SJSA1 (cell line): ENCODE results near the gene METTL26. TPM values are rescaled to one million over a fixed set of nuclear protein-coding genes. Genes with fewer than 3 reads are reported as not detected.
A peak's percentile ranks its signal among the peaks of the same experiment; 100 is the strongest.

ENCODE experiments used
- DNase-seq, 2 experiments: peaks; one replicate each; pipeline ENCODE4 v3.0.0-alpha.2; 2015 to 2020; ENCODE audit warnings: low spot score in 2 of 2, low read depth in 1 of 2
- H3K27ac ChIP-seq: fragments of 250-450 bp; sonication (Bioruptor Pico); 2 replicates; pipeline ENCODE4 v1.5.1; 2020; ENCODE audit warnings: mild to moderate bottlenecking, moderate library complexity
- H3K27me3 ChIP-seq: fragments of 250-450 bp; sonication (Bioruptor Pico); replicated peaks from 2 replicates; pipeline ENCODE4 v1.5.1; 2020; ENCODE audit warnings: mild to moderate bottlenecking, moderate library complexity
- H3K36me3 ChIP-seq: fragments of 250-450 bp; sonication (Bioruptor Pico); 2 replicates; pipeline ENCODE4 v1.5.1; 2020; ENCODE audit warnings: mild to moderate bottlenecking
- H3K4me1 ChIP-seq: fragments of 250-450 bp; sonication (Bioruptor Pico); replicated peaks from 2 replicates; pipeline ENCODE4 v1.6.1; 2021; ENCODE audit warnings: mild to moderate bottlenecking
- H3K4me3 ChIP-seq: fragments of 250-450 bp; sonication (Bioruptor Pico); 2 replicates; pipeline ENCODE4 v1.5.1; 2020; ENCODE audit warnings: mild to moderate bottlenecking
- H3K9me3 ChIP-seq: fragments of 250-450 bp; sonication (Bioruptor Pico); replicated peaks from 2 replicates; pipeline ENCODE4 v1.5.1; 2020; ENCODE audit warnings: mild to moderate bottlenecking
- total RNA-seq: library from RNA; depleted of rRNA; stranded (reverse); fragments of >200 nt; shearing (Covaris generic); gene quantifications from 2 replicates; pipeline ENCODE4 v1.2.3, GENCODE V29; 2014; rRNA removed

Gene METTL26
- total RNA-seq, result 73.1 and 86.6 TPM in 2 replicates

DNA sequence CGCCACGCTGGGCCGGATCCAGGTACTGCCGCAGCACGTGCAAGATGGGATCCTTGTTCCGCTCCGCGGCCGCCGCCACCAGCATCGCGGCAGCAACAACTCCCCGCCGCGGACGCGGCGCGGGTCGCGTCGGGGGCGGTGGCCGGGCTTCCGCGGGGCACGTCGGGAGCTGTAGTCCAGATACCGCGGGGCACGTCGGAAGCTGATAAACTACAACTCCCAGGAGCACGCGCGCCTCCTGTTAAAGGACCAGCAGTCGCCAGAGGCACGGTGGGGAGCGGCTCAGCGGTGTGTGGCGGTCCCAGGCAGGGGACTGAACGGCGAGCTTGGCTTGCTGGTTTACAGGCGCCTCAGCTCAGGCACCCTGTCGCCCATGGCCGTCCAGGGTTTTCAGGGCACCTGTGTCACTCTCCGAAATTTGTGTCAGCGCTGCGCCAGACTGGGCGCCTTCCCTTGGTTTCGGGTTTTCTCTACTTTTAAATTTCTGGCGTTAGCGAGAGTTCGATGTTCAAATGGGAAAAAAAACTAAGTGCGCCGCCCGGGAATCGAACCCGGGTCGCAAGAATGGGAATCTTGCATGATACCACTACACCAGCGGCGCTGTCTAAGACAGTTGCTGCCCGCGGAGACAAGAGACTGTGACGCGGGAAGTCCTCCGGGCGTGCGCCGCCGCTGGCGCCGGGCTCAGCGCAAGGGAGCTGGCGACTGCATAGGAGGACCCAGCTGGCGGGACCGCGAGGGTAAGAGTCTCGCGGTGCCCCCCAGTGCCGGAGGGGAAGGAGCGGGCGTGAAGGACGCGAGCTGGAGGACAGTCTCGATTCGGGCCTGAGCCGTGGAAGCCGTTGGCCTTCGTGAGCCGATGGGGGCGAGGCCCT lies at the start of gene METTL26:
Gene METTL26 (minus strand): TSS at position 100 of the 875 bp plus-strand sequence. CDS start 15 bp downstream, at position 85.
- H3K36me3 ChIP-seq, result peaks cover 13% of the 10 kb centered on the region
- H3K9me3 ChIP-seq, result peaks cover under 1% of the 10 kb centered on the region; the same call in 1 of the 2 replicates
- H3K27me3 ChIP-seq, result no peaks in the 10 kb centered on the region
- H3K4me1 ChIP-seq, result peaks cover 23% of the 10 kb centered on the region
- H3K4me3 ChIP-seq, result peak within 1 kb of the TSS; percentile 65
- peak; percentile 96 to 97 for DNase-seq
- H3K27ac ChIP-seq, result peak within 1 kb of the TSS; percentile 81

DNA sequence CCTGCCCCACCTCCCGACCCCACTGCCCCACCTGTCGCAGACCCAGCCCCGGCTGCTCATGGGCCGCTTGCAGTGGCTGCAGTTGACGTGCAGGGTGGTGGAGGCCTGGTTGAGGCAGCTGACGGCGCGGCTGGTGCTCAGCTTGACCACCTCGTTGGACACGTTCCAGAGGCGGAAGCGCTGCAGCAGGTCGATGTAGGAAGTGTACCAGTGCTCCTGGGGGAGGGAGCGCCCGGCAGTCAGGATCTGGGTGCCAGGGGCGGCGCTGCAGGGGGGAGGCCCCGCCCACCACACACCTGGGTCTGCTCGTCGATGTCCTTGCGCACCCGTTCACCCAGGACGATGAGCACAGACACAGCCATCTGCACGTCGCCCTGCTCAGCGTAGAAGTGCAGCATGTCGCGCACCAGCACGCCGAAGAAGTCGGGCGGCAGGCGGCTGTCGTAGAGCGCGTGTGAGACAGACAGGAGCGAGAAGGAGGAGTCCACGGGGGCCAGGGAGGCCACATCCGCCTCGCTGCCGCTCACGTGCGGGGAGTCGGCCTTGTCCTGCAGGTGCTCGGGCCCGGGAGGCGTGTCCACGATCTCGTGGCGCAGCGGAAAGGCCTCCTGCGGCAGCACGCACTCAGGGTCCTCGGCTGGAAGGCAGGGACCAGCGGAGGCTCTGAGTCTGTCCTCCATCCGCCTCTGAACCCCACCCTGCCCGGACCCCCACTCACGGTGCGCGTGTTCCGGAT lies 49.0 kb upstream of the METTL26 start:
- peaks cover 4% of the 10 kb centered on the region for H3K9me3 ChIP-seq
- no peak overlapping the region for H3K27ac ChIP-seq
- no peak overlapping the region for H3K4me3 ChIP-seq
- DNase-seq, result no peak
- H3K4me1 ChIP-seq, result peaks cover 43% of the 10 kb centered on the region
- peaks cover 76% of the 10 kb centered on the region for H3K36me3 ChIP-seq
- no peaks in the 10 kb centered on the region for H3K27me3 ChIP-seq

DNA sequence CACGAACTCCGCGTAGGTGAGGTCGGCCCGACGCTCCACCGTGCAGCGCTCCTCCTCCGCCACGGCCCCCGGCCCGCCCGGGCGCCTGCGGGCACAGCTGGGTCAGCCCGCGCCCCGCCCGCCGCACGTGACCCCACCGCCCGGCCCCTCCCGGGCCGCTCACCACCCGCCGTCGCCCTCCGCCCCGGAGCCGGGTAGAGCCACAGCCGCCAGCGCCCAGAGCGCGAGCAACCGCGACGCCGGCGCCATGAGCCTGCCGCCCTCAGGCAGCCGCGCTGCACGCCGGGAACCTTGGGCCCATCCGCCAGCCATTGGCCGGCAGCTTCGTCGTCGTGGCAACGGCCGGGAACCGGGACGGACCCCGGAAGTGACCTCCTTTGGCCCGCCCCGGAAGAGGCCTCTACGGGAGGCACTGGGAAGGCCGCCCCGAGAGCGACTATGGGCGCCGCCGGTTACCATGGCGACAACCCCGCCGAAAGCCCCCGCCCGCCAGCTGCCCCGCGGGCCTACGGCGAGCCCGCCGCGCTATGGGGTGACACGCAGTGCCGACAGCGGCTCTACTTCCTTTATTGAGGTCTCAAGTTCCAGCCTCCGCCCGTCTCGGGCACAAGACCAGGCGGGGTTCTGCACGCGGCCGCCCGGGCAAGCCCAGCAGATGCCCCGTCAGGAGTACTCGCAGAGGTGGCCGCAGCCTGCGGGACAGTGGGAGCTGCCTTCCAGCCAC lies 48.1 kb upstream of the METTL26 start, which contains the start of gene JMJD8:
Gene JMJD8 (minus strand): TSS at position 264 of the 724 bp plus-strand sequence. CDS start 15 bp downstream, at position 249.
- Histone ChIP-seq H3K36me3 (peaks cover 78% of the 10 kb centered on the region), H3K4me3 (peak within 1 kb of the TSS; percentile 50), H3K4me1 (peaks cover 44% of the 10 kb centered on the region), H3K27me3 (no peaks in the 10 kb centered on the region), H3K9me3 (peaks cover 5% of the 10 kb centered on the region), H3K27ac (peak within 1 kb of the TSS; percentile 29; the same call in 1 of the 2 replicates)
- peak; percentile 77 to 94 for DNase-seq

DNA sequence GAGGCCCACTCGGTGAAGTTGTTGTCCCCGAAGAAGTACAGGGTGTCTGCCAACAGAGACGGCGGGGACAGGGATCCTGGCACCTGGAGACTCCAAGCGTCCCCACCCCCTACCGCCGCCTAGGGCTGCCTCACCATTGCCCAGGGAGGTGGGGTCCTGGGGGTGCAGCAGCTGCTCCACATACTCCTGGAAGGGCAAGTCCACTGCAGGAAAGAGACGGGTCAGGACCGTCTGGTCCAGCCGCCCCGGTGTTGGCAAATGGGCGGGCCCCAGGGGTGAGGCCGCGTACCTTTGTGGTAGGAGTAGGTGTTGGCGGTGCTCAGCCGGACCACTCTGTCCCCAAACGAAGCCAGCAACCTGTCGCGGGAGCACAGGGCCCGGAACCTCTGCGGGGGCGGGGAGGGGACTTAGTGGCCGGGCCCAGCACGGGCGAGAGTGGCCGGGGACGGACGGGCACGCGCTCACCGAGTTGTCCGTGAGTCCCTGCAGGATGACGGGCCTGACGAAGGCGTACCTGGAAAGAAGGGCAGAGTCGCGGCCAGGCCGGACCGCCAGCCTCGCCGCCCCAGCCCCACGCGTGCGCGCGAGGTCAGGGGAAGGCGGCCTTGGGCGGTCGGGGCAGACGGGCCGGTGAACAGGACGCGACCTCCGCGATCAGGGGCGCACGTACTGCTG lies 47.4 kb upstream of the METTL26 start:
- peak overlapping the region; percentile 29; the same call in 1 of the 2 replicates for H3K27ac ChIP-seq
- H3K36me3 ChIP-seq, result peaks cover 78% of the 10 kb centered on the region
- no peaks in the 10 kb centered on the region for H3K27me3 ChIP-seq
- H3K4me3 ChIP-seq, result peak overlapping the region; percentile 50
- peaks cover 43% of the 10 kb centered on the region for H3K4me1 ChIP-seq
- DNase-seq, result no peak
- H3K9me3 ChIP-seq, result peaks cover 5% of the 10 kb centered on the region

DNA sequence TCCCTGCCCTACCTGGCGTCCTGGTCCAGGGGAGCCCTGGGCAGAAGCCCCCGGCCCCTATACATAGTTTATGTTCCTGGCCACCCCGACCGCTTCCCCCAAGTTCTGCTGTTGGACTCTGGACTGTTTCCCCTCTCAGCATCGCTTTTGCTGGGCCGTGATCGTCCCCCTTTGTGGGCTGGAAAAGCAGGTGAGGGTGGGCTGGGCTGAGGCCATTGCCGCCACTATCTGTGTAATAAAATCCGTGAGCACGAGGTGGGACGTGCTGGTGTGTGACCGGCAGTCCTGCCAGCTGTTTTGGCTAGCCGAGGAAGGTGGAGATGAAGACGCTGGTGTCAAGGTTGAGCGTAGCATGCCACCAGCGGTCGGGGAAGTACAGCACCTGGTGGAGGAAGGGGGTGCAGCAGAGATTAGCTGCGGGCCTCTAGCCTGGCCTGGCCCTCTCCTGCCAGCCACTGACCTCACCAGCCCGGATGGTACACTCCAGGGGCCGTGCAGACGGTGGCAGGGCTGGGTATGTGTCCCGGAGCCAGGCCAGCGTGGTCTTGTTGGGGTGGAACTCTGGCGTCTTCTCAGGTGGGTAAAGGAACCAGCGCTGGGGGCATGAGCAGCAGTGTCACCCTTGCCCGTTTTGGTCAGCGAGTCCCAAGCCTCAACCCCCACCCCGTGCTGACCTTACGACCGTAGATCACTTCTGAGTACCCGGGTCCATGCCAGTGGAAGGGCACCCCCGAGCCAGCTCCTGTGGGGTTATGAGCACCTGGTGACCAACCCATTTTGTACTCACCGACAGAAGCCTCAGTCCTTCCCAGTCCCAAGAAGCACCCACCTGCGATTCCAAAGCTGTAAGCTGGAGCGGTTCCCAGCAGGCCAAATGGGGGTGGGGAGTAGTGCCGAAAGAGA lies 46.6 kb upstream of the METTL26 start:
- Histone ChIP-seq H3K27ac (no peak overlapping the region), H3K4me1 (peaks cover 43% of the 10 kb centered on the region), H3K4me3 (no peak overlapping the region), H3K9me3 (peaks cover 5% of the 10 kb centered on the region), H3K27me3 (no peaks in the 10 kb centered on the region), H3K36me3 (peaks cover 74% of the 10 kb centered on the region)
- DNase-seq, result no peak

DNA sequence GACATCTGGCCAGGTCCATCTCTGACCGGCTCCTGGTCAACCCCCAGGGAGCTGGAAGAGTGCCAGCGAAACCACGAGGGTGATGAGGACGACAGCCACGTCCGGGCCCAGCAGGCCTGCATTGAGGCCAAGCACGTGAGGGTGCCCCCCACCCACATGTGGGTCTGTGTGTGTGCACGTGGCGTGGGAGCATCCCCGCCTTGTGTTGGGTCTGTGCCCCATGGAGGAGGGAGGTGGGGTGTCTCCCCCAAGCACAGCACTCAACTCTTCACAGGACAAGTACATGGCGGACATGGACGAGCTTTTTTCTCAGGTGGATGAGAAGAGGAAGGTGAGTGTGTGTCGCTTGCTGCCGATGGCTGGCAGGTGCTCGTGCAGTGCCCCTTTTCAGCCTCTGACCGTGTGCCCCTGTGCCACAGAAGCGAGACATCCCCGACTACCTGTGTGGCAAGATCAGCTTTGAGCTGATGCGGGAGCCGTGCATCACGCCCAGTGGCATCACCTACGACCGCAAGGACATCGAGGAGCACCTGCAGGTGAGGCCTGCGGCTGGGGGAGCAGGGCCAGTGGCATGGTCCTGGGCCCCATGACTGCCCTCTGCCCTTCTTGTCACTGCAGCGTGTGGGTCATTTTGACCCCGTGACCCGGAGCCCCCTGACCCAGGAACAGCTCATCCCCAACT lies 45.8 kb upstream of the METTL26 start:
- Histone ChIP-seq H3K27me3 (no peaks in the 10 kb centered on the region), H3K36me3 (peaks cover 66% of the 10 kb centered on the region), H3K9me3 (peaks cover 5% of the 10 kb centered on the region), H3K4me3 (no peak overlapping the region), H3K27ac (no peak overlapping the region), H3K4me1 (peaks cover 43% of the 10 kb centered on the region)
- DNase-seq, result no peak

DNA sequence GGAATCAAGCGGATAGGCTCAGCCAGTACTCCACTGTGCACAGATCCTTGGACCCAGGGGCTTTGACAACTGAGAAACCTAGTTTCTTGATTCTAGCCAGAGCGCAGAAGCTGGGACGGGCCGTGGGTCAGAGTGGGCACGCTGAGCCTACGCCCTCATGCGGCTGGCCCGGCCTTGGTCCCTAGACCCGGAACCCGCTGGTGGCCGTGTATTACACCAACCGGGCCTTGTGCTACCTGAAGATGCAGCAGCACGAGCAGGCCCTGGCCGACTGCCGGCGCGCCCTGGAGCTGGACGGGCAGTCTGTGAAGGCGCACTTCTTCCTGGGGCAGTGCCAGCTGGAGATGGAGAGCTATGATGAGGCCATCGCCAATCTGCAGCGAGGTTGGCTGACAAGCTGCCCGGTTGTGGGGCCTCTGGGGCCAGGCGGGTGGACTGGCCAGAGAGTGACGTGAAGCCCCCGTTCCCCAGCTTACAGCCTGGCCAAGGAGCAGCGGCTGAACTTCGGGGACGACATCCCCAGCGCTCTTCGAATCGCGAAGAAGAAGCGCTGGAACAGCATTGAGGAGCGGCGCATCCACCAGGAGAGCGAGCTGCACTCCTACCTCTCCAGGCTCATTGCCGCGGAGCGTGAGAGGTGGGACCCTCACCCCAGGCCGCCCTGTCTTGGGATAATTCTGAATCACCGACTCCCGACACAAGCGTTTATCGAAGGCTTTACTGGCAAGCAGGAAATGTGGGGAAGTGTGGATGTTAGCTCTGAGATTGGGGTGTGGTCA lies 45.1 kb upstream of the METTL26 start:
- DNase-seq, result peak; percentile 53 to 69
- Histone ChIP-seq H3K4me3 (peak overlapping the region; percentile 99), H3K9me3 (peaks cover 5% of the 10 kb centered on the region), H3K27ac (no peak overlapping the region), H3K36me3 (peaks cover 58% of the 10 kb centered on the region), H3K4me1 (peaks cover 43% of the 10 kb centered on the region), H3K27me3 (no peaks in the 10 kb centered on the region)

DNA sequence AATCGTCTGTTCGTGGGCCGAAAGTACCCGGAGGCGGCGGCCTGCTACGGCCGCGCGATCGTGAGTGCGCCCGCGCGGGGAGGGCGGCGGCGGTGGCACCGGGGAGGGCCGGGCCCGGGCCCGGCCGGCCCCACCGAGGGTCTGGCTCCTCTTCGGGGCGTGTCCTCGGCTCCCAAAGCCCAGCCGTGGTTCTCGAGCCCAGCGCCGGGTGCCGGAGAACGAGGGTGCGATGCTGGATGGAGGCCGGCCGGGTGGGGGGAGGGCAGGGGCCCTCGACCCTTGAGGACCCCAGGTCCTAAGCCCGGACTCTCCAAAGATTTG lies 44.5 kb upstream of the METTL26 start:
- Histone ChIP-seq H3K9me3 (peaks cover 5% of the 10 kb centered on the region), H3K27ac (peak overlapping the region; percentile 70), H3K36me3 (peaks cover 53% of the 10 kb centered on the region), H3K27me3 (no peaks in the 10 kb centered on the region), H3K4me1 (peaks cover 43% of the 10 kb centered on the region), H3K4me3 (peak overlapping the region; percentile 99)
- DNase-seq, result no peak

DNA sequence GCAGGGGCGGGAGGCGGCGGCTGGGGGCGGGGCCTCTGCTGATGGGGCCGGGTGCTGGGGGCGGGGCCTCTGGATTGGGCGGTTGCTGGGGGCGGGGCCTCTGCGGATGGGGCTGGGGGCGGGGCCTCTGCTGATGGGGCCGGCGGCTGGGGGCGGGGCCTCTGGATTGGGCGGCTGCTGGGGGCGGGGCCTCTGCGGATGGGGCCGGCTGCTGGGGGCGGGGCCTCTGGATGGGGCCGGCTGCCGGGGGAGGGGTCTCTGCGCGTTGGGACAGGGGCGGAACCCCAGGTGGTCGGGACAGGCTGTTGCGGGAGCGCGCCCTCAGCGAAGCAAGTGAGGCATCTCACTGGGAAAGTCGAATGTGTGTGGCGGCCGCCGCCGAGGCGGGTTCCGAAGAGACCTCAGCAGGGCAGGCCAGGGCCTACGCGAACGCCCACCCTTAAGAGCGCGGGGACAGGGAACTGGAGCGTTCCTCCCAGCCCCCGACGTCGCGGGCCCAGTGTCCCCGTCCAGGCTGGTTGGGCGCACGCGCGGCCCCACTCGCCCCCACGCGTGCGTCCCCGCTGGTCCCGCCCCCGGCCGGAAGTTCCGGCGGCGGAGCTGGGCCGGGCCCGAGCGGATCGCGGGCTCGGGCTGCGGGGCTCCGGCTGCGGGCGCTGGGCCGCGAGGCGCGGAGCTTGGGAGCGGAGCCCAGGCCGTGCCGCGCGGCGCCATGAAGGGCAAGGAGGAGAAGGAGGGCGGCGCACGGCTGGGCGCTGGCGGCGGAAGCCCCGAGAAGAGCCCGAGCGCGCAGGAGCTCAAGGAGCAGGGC lies 43.9 kb upstream of the METTL26 start, which contains the start of gene STUB1:
Gene STUB1 (plus strand): TSS at position 597 of the 811 bp plus-strand sequence. CDS start 116 bp downstream, at position 713.
- Histone ChIP-seq H3K27ac (peak within 1 kb of the TSS; percentile 70), H3K27me3 (no peaks in the 10 kb centered on the region), H3K4me1 (peaks cover 46% of the 10 kb centered on the region)

DNA sequence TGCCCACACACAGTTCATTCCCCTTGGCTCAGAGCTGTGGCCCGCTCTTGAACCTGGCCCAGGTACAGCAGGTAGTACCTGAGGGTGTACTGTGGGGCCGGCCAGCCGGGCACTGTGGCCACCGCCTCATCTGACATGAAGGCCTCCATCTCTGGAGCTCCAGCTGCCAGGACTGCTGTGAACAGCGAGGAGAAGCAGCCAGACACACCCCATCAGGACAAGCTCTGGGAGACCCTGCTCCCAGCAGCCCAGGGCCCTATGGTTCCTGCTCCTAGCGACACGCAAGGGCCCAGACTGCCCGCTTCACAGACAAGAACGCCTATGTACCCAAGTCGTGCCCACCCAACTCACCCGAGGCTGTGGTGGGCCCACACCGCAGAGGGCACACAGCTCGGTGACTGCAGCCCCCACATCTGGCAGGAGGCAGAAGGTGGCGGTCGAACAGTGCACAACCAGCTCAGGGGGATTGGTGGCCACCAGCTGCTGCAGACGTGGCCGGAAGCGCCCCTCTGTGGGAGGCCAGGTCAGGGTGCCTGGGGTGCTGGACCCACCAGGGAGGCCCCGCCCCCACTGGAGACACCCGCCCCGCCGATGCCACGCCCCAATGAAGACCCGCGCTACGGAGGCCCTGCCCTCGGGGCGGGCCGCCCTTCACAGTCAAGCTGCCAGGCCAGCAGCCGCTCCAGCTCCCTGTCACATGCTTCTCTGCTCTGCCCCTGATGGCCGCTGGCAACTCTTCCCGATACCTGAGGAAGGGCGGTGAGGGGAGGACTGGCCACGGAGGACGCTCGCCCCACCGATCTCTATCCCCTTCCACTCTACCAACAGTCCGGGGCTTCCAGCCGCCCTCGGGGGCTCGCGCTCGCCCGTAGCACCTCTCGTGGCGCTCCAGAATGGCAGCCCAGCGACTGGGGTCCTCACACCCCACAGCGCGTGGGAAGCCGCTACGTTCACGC lies 43.0 kb upstream of the METTL26 start:
- DNase-seq, result peak; percentile 70 to 79
- H3K9me3 ChIP-seq, result peaks cover 5% of the 10 kb centered on the region
- no peak overlapping the region for H3K27ac ChIP-seq

More for the DNA sequence above, 43.9 kb upstream of the METTL26 start, which contains the start of gene STUB1:
- Histone ChIP-seq H3K4me3 (peak within 1 kb of the TSS; percentile 99), H3K36me3 (peaks cover 47% of the 10 kb centered on the region), H3K9me3 (peaks cover 5% of the 10 kb centered on the region)
- peak; percentile 90 for DNase-seq

More for the DNA sequence above, 43.0 kb upstream of the METTL26 start:
- H3K4me1 ChIP-seq, result peaks cover 41% of the 10 kb centered on the region
- no peaks in the 10 kb centered on the region for H3K27me3 ChIP-seq
- peaks cover 43% of the 10 kb centered on the region for H3K36me3 ChIP-seq
- peak overlapping the region; percentile 37 for H3K4me3 ChIP-seq
